ENCODE data around the gene CUBN. TPM values are rescaled to one million over a fixed set of nuclear protein-coding genes. Genes with fewer than 3 reads are reported as not detected.

The CUBN gene
- total RNA-seq, 1 experiment from 2014 or later = 0.46 TPM

GRCh38 chr10:16891375-16892313 lies 238.0 kb downstream of the CUBN start (continued):
- TF ChIP-seq, protein P1, sequence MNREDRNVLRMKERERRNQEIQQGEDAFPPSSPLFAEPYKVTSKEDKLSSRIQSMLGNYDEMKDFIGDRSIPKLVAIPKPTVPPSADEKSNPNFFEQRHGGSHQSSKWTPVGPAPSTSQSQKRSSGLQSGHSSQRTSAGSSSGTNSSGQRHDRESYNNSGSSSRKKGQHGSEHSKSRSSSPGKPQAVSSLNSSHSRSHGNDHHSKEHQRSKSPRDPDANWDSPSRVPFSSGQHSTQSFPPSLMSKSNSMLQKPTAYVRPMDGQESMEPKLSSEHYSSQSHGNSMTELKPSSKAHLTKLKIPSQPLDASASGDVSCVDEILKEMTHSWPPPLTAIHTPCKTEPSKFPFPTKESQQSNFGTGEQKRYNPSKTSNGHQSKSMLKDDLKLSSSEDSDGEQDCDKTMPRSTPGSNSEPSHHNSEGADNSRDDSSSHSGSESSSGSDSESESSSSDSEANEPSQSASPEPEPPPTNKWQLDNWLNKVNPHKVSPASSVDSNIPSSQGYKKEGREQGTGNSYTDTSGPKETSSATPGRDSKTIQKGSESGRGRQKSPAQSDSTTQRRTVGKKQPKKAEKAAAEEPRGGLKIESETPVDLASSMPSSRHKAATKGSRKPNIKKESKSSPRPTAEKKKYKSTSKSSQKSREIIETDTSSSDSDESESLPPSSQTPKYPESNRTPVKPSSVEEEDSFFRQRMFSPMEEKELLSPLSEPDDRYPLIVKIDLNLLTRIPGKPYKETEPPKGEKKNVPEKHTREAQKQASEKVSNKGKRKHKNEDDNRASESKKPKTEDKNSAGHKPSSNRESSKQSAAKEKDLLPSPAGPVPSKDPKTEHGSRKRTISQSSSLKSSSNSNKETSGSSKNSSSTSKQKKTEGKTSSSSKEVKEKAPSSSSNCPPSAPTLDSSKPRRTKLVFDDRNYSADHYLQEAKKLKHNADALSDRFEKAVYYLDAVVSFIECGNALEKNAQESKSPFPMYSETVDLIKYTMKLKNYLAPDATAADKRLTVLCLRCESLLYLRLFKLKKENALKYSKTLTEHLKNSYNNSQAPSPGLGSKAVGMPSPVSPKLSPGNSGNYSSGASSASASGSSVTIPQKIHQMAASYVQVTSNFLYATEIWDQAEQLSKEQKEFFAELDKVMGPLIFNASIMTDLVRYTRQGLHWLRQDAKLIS (CRISPR knock-in tag; IDR thresholded peaks at IDR 0.05; ENCODE audit: borderline replicate concordance) = no peak
- peak; percentile 89 for TF ChIP-seq ZNF532 (CRISPR knock-in tag; IDR thresholded peaks at IDR 0.05; ENCODE audit: borderline replicate concordance)
- TF ChIP-seq ZNF219 (CRISPR knock-in tag; IDR thresholded peaks at IDR 0.05; ENCODE audit: borderline replicate concordance) = no peak
- TF ChIP-seq ARID4B (CRISPR knock-in tag; IDR thresholded peaks at IDR 0.05; ENCODE audit: borderline replicate concordance) = peak; percentile 28; the same call in 1 of the 2 replicates
- no peak for TF ChIP-seq ZNF317 (CRISPR knock-in tag; IDR thresholded peaks at IDR 0.05; ENCODE audit: borderline replicate concordance, low read depth)
- TF ChIP-seq TEAD4 (CRISPR knock-in tag; IDR thresholded peaks at IDR 0.05) = no peak
- no peak for TF ChIP-seq ATF1 (CRISPR knock-in tag; IDR thresholded peaks at IDR 0.05)
- no peak for TF ChIP-seq ZNF138 (CRISPR knock-in tag; conservative IDR thresholded peaks at IDR 0.05)
- TF ChIP-seq ESRRA (CRISPR knock-in tag; IDR thresholded peaks at IDR 0.05; ENCODE audit: borderline replicate concordance) = no peak
- TF ChIP-seq NR1H2 (CRISPR knock-in tag; IDR thresholded peaks at IDR 0.05) = no peak
- TF ChIP-seq, protein P2, sequence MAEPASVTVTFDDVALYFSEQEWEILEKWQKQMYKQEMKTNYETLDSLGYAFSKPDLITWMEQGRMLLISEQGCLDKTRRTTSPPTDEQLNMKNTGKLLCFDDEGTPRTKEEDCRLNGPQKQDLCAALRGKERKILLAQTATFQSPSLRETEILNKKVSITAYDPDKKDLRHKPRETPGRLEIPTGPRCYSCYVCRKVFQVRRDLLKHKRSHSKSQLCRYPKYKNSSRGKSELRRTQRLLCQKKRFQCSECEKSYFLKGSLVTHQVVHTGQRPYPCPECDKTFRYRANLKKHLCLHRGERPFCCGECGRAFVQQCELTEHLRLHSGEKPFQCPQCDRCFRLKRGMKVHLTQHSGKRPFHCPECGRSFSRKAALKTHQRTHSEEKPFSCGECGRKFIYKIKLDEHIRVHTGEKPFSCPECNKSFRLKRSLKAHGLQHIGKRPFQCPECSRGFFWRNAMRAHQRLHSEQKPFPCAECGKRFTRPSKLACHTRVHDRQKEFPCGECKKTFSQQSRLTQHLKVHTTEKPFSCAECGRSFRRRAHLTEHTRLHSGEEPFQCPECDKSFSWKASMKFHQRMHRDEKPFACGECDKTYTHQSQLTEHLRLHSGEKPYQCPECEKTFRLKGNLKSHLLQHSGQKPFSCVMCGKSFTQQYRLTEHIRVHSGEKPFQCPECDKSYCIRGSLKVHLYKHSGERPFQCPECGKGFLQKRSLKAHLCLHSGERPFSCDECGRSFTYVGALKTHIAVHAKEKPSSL (CRISPR knock-in tag; conservative IDR thresholded peaks at IDR 0.05) = peak; percentile 87
- TF ChIP-seq IRF2 (CRISPR knock-in tag; IDR thresholded peaks at IDR 0.05; ENCODE audit: borderline replicate concordance, low read depth) = no peak
- no peak for TF ChIP-seq ATF6 (CRISPR knock-in tag; IDR thresholded peaks at IDR 0.05)
- TF ChIP-seq CREM (CRISPR knock-in tag; IDR thresholded peaks at IDR 0.05) = no peak
- no peak for TF ChIP-seq MLX (CRISPR knock-in tag; IDR thresholded peaks at IDR 0.05)

All from WTC11 (cell line).